EH (cell line): ENCODE measurements around the gene CASD1.
A peak's percentile ranks its signal among the peaks of the same experiment; 100 is the strongest.

Experiments used
- DNase-seq: peaks from one replicate; pipeline ENCODE4 v3.0.0-alpha.2; 2015; ENCODE audit warnings: low read depth

The CASD1 gene

DNA sequence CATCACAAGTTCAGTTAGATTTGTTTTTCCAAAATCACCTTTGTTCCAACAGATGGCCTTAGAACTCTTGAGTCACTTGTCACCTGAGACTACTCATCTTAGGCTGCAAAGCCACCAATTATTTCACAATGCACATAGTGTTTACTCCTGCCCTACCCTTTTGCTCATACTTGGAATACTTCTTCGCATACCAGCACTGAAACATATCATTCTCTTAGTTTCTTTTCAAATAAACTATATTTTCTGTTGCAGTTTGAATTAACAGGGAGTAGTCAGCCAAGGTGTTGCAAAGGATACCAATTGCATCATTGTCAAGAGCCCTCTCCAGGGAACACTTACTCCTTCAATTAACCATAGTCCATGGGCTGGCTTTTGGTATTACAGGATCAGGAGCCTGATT, 71.0 kb downstream of the CASD1 start:
- peak; percentile 44 for DNase-seq

DNA sequence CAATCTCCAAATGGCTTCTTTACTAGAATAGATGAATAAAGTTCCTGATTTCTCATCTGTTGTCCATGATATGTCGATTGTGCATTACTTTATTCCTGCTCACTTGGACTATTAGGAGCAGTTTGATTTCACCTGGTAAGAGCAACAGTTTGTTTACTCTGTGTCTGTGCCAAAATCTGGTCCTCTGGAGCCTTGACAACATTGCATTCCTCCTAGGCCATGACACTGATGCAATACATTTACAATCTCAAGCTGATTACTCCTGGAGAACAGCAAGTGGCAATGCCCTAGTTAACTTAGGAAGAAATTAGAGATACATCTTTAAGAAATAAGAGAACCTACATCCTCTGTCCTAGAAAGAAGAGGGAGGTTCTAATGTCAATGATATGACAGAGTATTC, 74.5 kb downstream of the CASD1 start:
- peak; percentile 21 for DNase-seq

DNA sequence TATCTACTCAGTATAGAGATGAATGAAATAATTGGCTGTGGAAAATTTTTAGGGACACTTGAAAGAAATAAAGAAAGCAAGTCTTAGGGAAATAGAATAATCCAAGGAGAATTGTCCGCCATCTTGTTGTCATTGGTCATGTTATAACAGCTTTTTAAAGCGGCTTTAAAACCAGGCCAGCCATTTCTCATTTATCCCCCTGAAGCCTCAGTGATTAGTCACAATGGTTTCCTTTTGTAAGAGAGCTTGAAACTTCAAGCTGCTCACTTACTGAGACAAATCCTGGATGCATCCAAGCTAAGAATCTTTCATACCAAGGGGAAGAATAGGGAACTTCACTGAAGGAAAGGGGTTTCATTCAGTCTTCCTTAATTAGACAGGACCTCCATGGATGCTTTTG, 78.5 kb downstream of the CASD1 start:
- no peak for DNase-seq

DNA sequence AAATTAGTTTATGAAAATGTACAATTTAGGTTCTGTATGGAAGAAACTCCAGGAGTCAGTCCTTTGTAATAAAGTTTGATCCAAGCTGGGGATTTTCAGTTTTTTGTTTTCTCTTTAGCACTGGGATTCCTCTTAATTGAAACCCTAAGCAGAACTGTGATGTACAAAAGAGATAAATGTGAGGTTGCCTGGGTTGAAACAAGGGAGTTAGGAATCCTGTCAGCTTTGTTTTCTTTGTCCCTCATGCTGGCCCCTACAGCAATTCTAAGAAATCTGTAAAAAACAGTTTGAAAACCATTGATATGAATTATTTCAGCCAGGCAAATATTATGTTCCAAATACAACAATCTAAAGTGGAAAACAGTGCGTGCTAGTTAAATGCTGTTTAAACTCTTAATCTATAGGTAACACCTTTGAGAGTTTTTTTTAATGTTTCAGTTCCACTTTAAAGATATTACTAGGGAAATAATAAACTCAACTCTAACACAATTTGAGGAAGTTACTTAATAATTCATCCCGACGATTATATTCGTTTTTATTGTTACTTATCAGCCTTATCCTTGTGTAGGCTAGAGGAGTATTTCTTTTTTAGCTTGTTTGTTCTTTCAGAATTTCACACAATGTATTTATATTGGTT, 81.0 kb downstream of the CASD1 start:
- DNase-seq = no peak

DNA sequence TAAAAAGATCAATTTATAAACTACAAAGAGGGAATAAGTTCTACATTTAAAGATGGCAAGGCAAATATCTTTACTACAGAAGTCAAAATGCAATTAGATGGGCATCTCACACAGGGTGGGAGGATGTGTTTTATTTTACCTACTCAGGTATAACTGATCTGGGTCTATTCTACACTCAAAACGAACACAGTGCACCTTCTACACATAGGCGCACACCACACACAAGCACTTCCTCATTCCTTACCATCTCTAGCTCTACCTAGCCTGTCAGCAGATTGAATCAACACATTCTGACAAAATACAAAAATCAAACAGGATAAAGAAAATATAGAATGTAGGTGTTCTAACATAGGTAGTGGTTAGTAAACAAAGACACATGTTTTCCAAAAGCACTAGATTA, 81.6 kb downstream of the CASD1 start:
- DNase-seq = no peak

DNA sequence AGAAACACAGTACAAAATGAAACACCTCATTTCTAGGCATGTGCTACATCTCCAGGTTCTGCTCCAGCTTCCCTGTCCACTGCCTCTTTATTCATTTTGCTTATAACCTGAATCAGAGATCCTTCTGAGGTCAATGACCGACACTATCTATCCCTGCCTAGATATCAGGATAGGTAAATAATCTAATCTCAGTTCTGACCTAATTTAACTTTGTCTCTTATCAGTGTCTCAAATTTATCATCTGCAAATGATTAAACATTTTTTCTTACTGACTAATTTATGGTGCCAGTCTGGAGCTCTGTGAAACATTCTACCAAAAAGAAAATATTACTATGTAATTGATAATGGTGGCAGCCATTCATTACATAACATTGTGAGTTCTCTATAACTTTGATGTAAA, 85.3 kb downstream of the CASD1 start:
- DNase-seq = no peak

DNA sequence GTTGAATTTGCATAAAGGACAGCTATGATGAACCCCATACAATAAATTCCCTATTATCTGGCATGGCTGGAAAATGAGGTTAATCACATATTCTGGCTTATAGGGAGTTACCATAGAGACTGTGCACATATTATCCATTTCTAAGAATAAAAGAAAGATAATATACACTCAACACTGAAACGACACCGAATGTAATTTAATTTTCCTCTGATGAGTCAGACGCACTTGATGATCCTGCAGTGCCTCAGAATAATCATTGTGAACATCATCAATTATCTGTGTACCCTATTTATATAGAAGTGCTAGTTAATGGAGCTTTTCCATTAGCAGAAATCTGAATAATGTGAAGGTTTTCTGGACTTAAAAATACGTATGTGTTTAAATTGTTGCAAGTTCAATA, 86.1 kb downstream of the CASD1 start:
- no peak for DNase-seq

DNA sequence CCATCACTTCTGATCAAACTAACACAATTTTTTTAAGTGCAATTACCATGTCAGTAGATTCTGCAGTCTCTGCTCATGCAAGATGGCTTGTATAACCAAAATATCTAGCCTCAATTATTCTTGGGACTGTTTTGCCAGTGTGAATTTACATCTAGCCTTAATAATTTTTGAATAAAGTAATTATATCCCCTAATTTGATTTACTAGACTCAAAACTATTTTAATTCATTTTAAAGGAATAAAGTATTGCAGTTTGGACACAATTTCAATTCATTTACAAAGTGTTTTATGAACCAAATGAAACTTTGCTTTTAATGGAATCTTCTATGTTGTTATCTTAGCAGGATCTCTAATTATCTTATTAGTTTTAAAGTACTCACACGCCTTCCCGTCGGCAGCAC, 90.7 kb downstream of the CASD1 start:
- DNase-seq = no peak

DNA sequence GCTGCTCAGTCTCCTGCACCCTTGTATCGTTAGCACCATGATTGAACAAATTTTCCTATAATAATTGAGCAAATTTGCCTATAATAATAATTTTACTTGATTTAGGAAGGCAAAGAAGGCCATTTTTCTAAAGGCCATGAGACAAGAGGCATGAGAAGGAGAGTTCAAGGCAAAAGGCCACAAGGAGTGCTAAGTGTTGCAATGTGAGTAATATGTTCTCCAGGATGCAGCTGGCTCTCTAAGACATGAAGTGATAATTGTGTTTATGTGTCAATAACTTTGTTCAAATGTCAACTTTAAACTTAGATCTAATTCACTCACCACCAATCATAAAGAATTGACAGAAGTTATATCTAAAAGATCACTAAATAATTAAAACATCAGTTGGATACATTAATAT, 92.6 kb downstream of the CASD1 start:
- no peak for DNase-seq

DNA sequence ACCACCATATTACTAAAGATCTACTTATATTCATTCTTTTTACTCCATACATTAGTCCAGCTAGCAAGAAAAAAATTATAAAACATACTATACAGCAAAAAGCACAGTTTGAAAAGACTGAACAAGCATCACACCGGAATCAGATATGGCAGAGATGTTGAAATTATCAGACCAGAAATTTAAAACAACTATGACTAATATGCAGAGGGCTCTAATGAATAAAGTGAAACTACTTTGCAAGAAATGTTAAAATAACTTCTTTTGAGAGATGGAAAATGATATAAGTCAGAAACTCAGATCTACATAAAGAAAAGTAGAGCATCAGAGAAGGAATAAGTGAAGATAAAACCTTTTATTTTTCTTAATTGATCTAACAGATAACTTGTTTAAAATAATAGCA, 95.4 kb downstream of the CASD1 start:
- no peak for DNase-seq
